ENCODE measurements around the gene PDGFA. TPM values are rescaled to one million over a fixed set of nuclear protein-coding genes. Genes with fewer than 3 reads are reported as not detected.
A peak's percentile ranks its signal among the peaks of the same experiment; 100 is the strongest.

PDGFA gene
- total RNA-seq, 1 donor from 2014 or later: 78.8 TPM

DNA sequence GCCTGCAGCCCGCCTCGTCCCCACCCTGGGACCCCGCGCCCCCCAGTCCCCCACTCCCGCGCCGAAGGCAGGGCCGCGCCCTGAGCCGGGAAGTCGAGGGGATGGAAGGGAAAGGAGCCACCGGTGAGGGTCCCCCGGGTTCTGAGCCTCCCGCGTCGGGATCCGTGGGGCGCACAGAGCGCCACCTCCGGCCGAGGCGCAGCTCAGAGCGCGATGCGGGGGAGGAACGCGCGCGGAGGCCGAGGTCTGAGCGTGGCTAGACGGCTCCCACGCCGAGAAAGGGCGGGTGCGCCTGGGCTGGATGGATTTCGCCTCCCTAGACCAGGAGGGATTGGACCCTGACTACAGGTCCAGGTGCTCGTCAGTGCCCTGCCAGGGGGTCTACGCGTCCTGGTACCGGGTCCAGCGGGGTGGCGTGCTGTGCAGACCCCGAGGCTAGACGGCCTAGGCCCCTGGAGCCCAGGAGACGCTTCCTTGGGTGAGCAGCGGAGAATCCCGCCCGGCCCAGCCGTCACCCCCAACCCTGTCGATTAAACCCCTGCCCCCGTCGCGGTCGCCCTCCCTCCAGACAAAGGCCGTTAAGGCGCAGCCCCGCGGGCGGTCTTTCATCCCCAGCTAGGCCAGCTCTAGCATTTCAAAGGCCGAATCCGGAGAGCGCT lies 986 bp upstream of the PDGFA start:
- Mint-ChIP-seq H3K4me1 (peaks cover 27% of the 10 kb centered on the region), H3K4me3 (peak overlapping the region; percentile 48), H3K27me3 (ENCODE audit: low read depth) (peaks cover 45% of the 10 kb centered on the region), H3K9me3 (no peaks in the 10 kb centered on the region), H3K36me3 (no peaks in the 10 kb centered on the region), H3K27ac (no peak overlapping the region)
- no peak for DNase-seq (ENCODE audit: low spot score in 2 of 2, unreplicated experiment in 2 of 2)
- TF ChIP-seq CTCF (IDR thresholded peaks at IDR 0.05; ENCODE audit: unreplicated experiment): no peak

DNA sequence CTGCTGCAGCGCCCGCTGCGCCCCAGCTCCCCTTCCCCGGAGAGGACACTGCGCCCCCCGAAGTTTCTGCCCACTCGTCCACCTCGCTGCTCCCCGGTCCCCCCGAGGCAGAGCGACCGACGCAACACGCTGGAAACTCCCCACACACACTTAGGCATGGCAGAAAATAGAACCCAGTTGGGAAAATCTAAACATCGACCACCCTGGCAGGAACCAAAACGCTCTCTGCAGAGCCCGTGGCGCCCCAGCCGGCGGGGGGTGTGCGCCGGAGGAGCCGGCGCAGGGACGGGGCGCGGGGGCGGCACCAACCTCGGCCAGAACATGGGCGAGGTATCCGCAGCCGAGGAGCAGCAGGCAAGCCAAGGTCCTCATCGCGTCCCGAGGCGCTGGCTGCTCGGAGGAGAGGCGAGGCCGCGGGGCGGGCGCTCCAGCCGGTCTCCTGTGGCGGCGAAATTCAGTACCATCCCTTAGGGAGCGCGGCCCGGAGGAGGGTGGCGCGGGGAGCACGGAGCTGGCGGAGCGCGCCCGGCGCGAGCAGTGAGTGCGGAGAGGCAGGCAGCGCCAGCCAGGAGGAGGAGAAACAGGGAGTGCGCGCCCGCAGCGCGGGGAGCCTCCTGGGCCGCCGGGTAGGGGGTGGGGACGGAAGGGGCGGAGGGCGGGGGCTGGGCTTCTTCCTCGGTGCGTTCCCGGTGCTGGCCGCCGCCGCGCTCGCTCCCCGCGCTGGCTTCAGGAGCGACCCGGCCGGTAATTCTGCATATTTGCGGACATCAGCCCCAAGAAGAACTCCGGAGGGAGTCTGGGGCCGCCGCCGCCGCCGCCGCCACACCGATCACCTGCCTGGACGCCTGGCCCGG lies 789 bp downstream of the PDGFA start:
- peaks cover 30% of the 10 kb centered on the region for H3K27me3 Mint-ChIP-seq (ENCODE audit: low read depth)
- peak overlapping the region; percentile 89 for H3K4me3 Mint-ChIP-seq
- DNase-seq (ENCODE audit: low spot score in 2 of 2, unreplicated experiment in 2 of 2): peak; percentile 67 to 78
- TF ChIP-seq CTCF (IDR thresholded peaks at IDR 0.05; ENCODE audit: unreplicated experiment): no peak
- no peaks in the 10 kb centered on the region for H3K36me3 Mint-ChIP-seq
- peak overlapping the region; percentile 90 for H3K27ac Mint-ChIP-seq
- no peaks in the 10 kb centered on the region for H3K9me3 Mint-ChIP-seq
- peaks cover 39% of the 10 kb centered on the region for H3K4me1 Mint-ChIP-seq

GRCh38 chr7:517774-518629 lies 1.6 kb downstream of the PDGFA start:
- DNase-seq (ENCODE audit: low spot score in 2 of 2, unreplicated experiment in 2 of 2): no peak
- no peaks in the 10 kb centered on the region for H3K9me3 Mint-ChIP-seq
- peak overlapping the region; percentile 90 for H3K27ac Mint-ChIP-seq
- H3K36me3 Mint-ChIP-seq: no peaks in the 10 kb centered on the region
- peaks cover 38% of the 10 kb centered on the region for H3K4me1 Mint-ChIP-seq
- H3K27me3 Mint-ChIP-seq (ENCODE audit: low read depth): peaks cover 22% of the 10 kb centered on the region
- H3K4me3 Mint-ChIP-seq: peak overlapping the region; percentile 89
- no peak for TF ChIP-seq CTCF (IDR thresholded peaks at IDR 0.05; ENCODE audit: unreplicated experiment)

- Mint-ChIP-seq H3K27me3 (ENCODE audit: low read depth) (peaks cover 17% of the 10 kb centered on the region), H3K36me3 (no peaks in the 10 kb centered on the region), H3K9me3 (no peaks in the 10 kb centered on the region), H3K4me3 (peak overlapping the region; percentile 59), H3K27ac (peak overlapping the region; percentile 85), H3K4me1 (peaks cover 42% of the 10 kb centered on the region)
- DNase-seq (ENCODE audit: low spot score in 2 of 2, unreplicated experiment in 2 of 2): no peak
- TF ChIP-seq CTCF (IDR thresholded peaks at IDR 0.05; ENCODE audit: unreplicated experiment): no peak
Measured at GRCh38 chr7:516606-517456, 2.8 kb downstream of the PDGFA start.

DNA sequence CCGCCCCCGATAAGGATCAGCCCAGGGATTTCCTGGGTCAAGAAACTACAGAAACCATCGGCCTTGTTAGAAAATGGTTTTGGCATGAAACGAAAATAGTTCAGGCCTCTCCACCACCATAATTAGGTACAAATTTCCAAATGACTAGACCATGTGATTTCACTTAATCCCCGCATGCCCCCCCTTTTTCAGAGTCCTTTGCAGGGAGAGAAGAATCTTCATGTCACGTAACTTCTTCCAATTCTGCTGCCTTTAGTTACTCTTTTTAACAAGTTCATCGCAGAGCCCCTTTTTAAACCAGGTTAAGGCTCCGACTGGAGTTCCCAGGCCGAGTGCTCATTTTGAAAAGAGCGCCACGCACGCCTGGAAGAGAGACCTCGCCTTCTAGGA lies 3.4 kb downstream of the PDGFA start:
- Mint-ChIP-seq H3K9me3 (no peaks in the 10 kb centered on the region), H3K27ac (peak overlapping the region; percentile 85), H3K4me3 (peak overlapping the region; percentile 54), H3K27me3 (ENCODE audit: low read depth) (peaks cover 13% of the 10 kb centered on the region), H3K36me3 (no peaks in the 10 kb centered on the region), H3K4me1 (peaks cover 39% of the 10 kb centered on the region)
- DNase-seq (ENCODE audit: low spot score in 2 of 2, unreplicated experiment in 2 of 2): no peak
- no peak for TF ChIP-seq CTCF (IDR thresholded peaks at IDR 0.05; ENCODE audit: unreplicated experiment)

All from mesothelial cell of epicardium (in vitro differentiated cells).